ENCODE measurements around the gene ACBD3.

Gene ACBD3

GRCh38 chr1:226201029-226201593 lies 14.6 kb upstream of the ACBD3 start:
- DNase-seq (ENCODE audit: low read depth in 2 of 2), result no peak

- DNase-seq (ENCODE audit: low read depth in 2 of 2), result no peak
Observed at GRCh38 chr1:226199971-226200370, 13.4 kb upstream of the ACBD3 start.

GRCh38 chr1:226195144-226195543 lies 8.6 kb upstream of the ACBD3 start:
- no peak for DNase-seq (ENCODE audit: low read depth in 2 of 2)

GRCh38 chr1:226187380-226187779 lies 839 bp upstream of the ACBD3 start:
- DNase-seq (ENCODE audit: low read depth in 2 of 2), result no peak

GRCh38 chr1:226187019-226187322 lies 430 bp upstream of the ACBD3 start:
- DNase-seq (ENCODE audit: low read depth in 2 of 2), result no peak

- DNase-seq (ENCODE audit: low read depth in 2 of 2), result no peak
Observed at GRCh38 chr1:226185141-226186036, 1.2 kb downstream of the ACBD3 start.

- DNase-seq (ENCODE audit: low read depth in 2 of 2), result no peak
Observed at GRCh38 chr1:226181996-226182714, 4.4 kb downstream of the ACBD3 start.

GRCh38 chr1:226176870-226177269 lies 9.7 kb downstream of the ACBD3 start:
- DNase-seq (ENCODE audit: low read depth in 2 of 2), result no peak

GRCh38 chr1:226172589-226172988 lies 14.0 kb downstream of the ACBD3 start:
- no peak for DNase-seq (ENCODE audit: low read depth in 2 of 2)

- no peak for DNase-seq (ENCODE audit: low read depth in 2 of 2)
Observed at GRCh38 chr1:226166341-226166740, 20.2 kb downstream of the ACBD3 start.

GRCh38 chr1:226164154-226164553 lies 22.4 kb downstream of the ACBD3 start:
- DNase-seq (ENCODE audit: low read depth in 2 of 2), result no peak

- DNase-seq (ENCODE audit: low read depth in 2 of 2), result no peak
Observed at GRCh38 chr1:226162898-226163297, 23.6 kb downstream of the ACBD3 start.

GRCh38 chr1:226158983-226159382 lies 27.6 kb downstream of the ACBD3 start:
- no peak for DNase-seq (ENCODE audit: low read depth in 2 of 2)

GRCh38 chr1:226158457-226158856 lies 28.1 kb downstream of the ACBD3 start:
- DNase-seq (ENCODE audit: low read depth in 2 of 2), result no peak

GRCh38 chr1:226157761-226158316 lies 28.7 kb downstream of the ACBD3 start:
- no peak for DNase-seq (ENCODE audit: low read depth in 2 of 2)

GRCh38 chr1:226154593-226154992 lies 31.9 kb downstream of the ACBD3 start:
- no peak for DNase-seq (ENCODE audit: low read depth in 2 of 2)

GRCh38 chr1:226149806-226150205 lies 36.7 kb downstream of the ACBD3 start:
- DNase-seq (ENCODE audit: low read depth in 2 of 2), result no peak

- DNase-seq (ENCODE audit: low read depth in 2 of 2), result no peak
Observed at GRCh38 chr1:226148121-226148648, 38.4 kb downstream of the ACBD3 start.

GRCh38 chr1:226144045-226144444 lies 42.5 kb downstream of the ACBD3 start:
- no peak for DNase-seq (ENCODE audit: low read depth in 2 of 2)

- no peak for DNase-seq (ENCODE audit: low read depth in 2 of 2)
Observed at GRCh38 chr1:226135709-226136108, 50.8 kb downstream of the ACBD3 start.

GRCh38 chr1:226135059-226135651 lies 51.4 kb downstream of the ACBD3 start:
- DNase-seq (ENCODE audit: low read depth in 2 of 2), result no peak
